Hepatocyte (in vitro differentiated cells): ENCODE measurements around the gene GTF2F1.

Experiments used
- EZH2 ChIP-seq: fragments of 200-600 bp; sonication (generic); IDR thresholded peaks from 2 replicates; pipeline ENCODE4 v1.6.1; 2016; ENCODE audit warnings: antibody characterized with exemption, mild to moderate bottlenecking, borderline replicate concordance
- EZH2phosphoT487 ChIP-seq: fragments of 200-600 bp; sonication (generic); IDR thresholded peaks from one replicate; pipeline ENCODE4 v1.6.1; 2018; ENCODE audit warnings: antibody characterized with exemption, mild to moderate bottlenecking, low read depth, moderate library complexity; ENCODE audit not compliant: unreplicated experiment, severe bottlenecking
- TF ChIP-seq, protein P1 (sequence below): fragments of 200-600 bp; sonication (generic); IDR thresholded peaks from 2 replicates; pipeline ENCODE4 v1.5.1; 2016; ENCODE audit warnings: antibody characterized with exemption, mild to moderate bottlenecking; ENCODE audit not compliant: poor library complexity

DNA sequence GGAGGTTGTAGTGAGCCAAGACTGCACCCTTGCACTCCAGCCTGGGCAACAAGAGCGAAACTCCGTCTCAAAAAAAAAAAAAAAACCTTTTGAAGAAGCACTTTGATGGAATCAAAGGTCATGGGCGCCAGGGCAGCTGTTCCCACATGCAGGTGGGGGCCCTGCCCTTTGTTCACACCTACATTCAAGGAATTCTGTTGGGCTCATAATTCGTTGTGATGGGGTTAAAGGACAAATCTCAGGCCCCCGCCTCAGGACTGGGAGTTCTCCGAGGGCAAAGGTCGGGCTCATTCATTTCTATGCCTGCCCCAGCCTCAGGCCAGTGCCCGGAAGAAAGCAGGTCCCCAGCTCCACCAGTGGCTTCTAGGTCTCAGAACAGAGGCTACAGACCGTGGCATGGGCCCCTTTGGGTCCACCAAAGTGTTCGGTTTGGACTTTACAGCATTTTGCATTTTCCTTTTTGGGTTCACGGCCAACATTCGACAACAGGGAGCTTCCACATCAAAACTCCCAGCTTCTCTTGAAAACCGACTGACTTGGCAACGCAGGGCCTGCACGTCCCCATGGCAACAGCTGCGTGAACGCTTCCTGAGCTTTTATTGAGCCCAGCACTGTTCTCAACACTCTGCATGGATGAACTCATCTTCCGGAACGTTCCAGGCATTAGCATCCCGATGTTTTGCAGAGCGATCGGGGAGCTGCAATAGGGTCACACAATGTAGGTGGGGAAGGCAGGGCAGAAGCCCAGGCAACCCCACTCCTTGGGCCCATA lies 10.1 kb upstream of the GTF2F1 start:
- TF ChIP-seq EZH2phosphoT487 (no peak), EZH2 (no peak)
- TF ChIP-seq, protein P1, sequence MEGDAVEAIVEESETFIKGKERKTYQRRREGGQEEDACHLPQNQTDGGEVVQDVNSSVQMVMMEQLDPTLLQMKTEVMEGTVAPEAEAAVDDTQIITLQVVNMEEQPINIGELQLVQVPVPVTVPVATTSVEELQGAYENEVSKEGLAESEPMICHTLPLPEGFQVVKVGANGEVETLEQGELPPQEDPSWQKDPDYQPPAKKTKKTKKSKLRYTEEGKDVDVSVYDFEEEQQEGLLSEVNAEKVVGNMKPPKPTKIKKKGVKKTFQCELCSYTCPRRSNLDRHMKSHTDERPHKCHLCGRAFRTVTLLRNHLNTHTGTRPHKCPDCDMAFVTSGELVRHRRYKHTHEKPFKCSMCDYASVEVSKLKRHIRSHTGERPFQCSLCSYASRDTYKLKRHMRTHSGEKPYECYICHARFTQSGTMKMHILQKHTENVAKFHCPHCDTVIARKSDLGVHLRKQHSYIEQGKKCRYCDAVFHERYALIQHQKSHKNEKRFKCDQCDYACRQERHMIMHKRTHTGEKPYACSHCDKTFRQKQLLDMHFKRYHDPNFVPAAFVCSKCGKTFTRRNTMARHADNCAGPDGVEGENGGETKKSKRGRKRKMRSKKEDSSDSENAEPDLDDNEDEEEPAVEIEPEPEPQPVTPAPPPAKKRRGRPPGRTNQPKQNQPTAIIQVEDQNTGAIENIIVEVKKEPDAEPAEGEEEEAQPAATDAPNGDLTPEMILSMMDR: no peak
